IMR-90 (cell line): ENCODE data around the gene INPP1. TPM values are rescaled to one million over a fixed set of nuclear protein-coding genes. Genes with fewer than 3 reads are reported as not detected.

Experiments
- ATAC-seq: fragments of 200-7000 bp; cut with Tn5 transposase; 2 replicates; pipeline ENCODE4 v1.9.1; 2020; ENCODE audit warnings: low read depth, mild to moderate bottlenecking, moderate library complexity
- BruUV-seq: library from RNA; stranded (reverse); fragments of 400-500 nt; replicated peaks from 2 replicates; lab custom pipeline; 2021; lab: Mats Ljungman, UMichigan
- CTCF ChIA-PET: fragments of 300-600 bp; formaldehyde crosslinking; extraction: SDS; loops from one replicate; lab custom pipeline; 2021; ENCODE audit warnings: antibody characterized with exemption; lab: Yijun Ruan, JAX
- POLR2A ChIA-PET: fragments of 300-600 bp; sonication (Branson Sonifier 250); formaldehyde crosslinking; loops from one replicate; lab custom pipeline; 2022; ENCODE audit warnings: antibody characterized with exemption; ENCODE audit not compliant: unreplicated experiment; lab: Charles Lee
- DNase-seq: peaks from one replicate; pipeline ENCODE4 v3.0.0; 2013
- H2AFZ ChIP-seq: replicated peaks from 2 replicates; pipeline ENCODE3; 2013; ENCODE audit warnings: low read length, mild to moderate bottlenecking; ENCODE audit not compliant: poor library complexity
- H2AK5ac ChIP-seq: 2 replicates; pipeline ENCODE4 v1.6.1; 2013; ENCODE audit warnings: low read depth, low read length, inconsistent platforms
- H2AK9ac ChIP-seq: replicated peaks from 2 replicates; pipeline ENCODE3; 2013; ENCODE audit warnings: mild to moderate bottlenecking, low read depth, low read length, moderate library complexity; ENCODE audit not compliant: poor library complexity
- H2BK120ac ChIP-seq: 2 replicates; pipeline ENCODE4 v1.6.1; 2013; ENCODE audit warnings: low read depth, low read length, inconsistent platforms
- H2BK15ac ChIP-seq: 3 replicates; pipeline ENCODE4 v1.6.1; 2013; ENCODE audit warnings: low read depth, low read length, inconsistent platforms
- H2BK20ac ChIP-seq: 2 replicates; pipeline ENCODE4 v1.6.1; 2013; ENCODE audit warnings: low read depth, mild to moderate bottlenecking, inconsistent platforms, low read length, moderate library complexity
- H2BK5ac ChIP-seq: 2 replicates; pipeline ENCODE4 v1.6.1; 2013; ENCODE audit warnings: mild to moderate bottlenecking, low read depth, low read length, inconsistent platforms; ENCODE audit not compliant: poor library complexity, severe bottlenecking
- H3K14ac ChIP-seq: replicated peaks from 2 replicates; pipeline ENCODE4 v1.6.1; 2013; ENCODE audit warnings: low read depth, low read length, inconsistent platforms
- H3K18ac ChIP-seq: 2 replicates; pipeline ENCODE4 v1.6.1; 2013; ENCODE audit warnings: low read depth, low read length, control low read depth
- H3K23ac ChIP-seq: 2 replicates; pipeline ENCODE4 v1.6.1; 2013; ENCODE audit warnings: low read depth, low read length, inconsistent platforms
- H3K27ac ChIP-seq: 2 replicates; pipeline ENCODE4 v1.5.1; 2013; ENCODE audit warnings: mild to moderate bottlenecking, control low read depth, low read length; ENCODE audit not compliant: insufficient read depth
- H3K27me3 ChIP-seq: 2 replicates; pipeline ENCODE4 v1.6.1; 2013; ENCODE audit warnings: low read length; ENCODE audit not compliant: control insufficient read depth, insufficient read depth
- H3K36me3 ChIP-seq: 2 replicates; pipeline ENCODE4 v1.6.1; 2013; ENCODE audit warnings: low read length, mixed read lengths; ENCODE audit not compliant: control insufficient read depth, insufficient read depth
- H3K4ac ChIP-seq: 2 replicates; pipeline ENCODE4 v1.6.1; 2013; ENCODE audit warnings: low read depth, low read length, inconsistent platforms
- H3K4me1 ChIP-seq: 2 replicates; pipeline ENCODE4 v1.6.1; 2013; ENCODE audit warnings: low read length, mixed read lengths; ENCODE audit not compliant: control insufficient read depth, insufficient read depth
- H3K4me2 ChIP-seq: 2 replicates; pipeline ENCODE4 v1.6.1; 2013; ENCODE audit warnings: low read depth, mild to moderate bottlenecking, control low read depth, low read length, moderate library complexity
- H3K4me3 ChIP-seq: 2 replicates; pipeline ENCODE4 v1.5.1; 2013; ENCODE audit warnings: low read depth, mild to moderate bottlenecking, control low read depth, low read length, moderate library complexity; ENCODE audit not compliant: insufficient read depth
- H3K56ac ChIP-seq: 2 replicates; pipeline ENCODE4 v1.6.1; 2013; ENCODE audit warnings: low read length, inconsistent platforms; ENCODE audit not compliant: insufficient read depth; ENCODE audit errors: extremely low read depth
- H3K79me1 ChIP-seq, 2 experiments: 2 replicates each; pipeline ENCODE4 v1.6.1; 2013; ENCODE audit warnings: low read length in 2 of 2, inconsistent platforms in 1 of 2, low read depth in 1 of 2
- H3K9ac ChIP-seq: 2 replicates; pipeline ENCODE4 v1.6.1; 2013; ENCODE audit warnings: low read depth, low read length, control low read depth
- H3K9me1 ChIP-seq: 2 replicates; pipeline ENCODE4 v1.6.1; 2013; ENCODE audit warnings: low read length, inconsistent platforms; ENCODE audit not compliant: insufficient read depth
- H3K9me3 ChIP-seq: 2 replicates; pipeline ENCODE4 v1.6.1; 2013; ENCODE audit warnings: low read length; ENCODE audit not compliant: control insufficient read depth, insufficient read depth
- H4K20me1 ChIP-seq: 2 replicates; pipeline ENCODE4 v1.6.1; 2013; ENCODE audit warnings: low read length, inconsistent platforms; ENCODE audit not compliant: insufficient read depth
- H4K5ac ChIP-seq: 2 replicates; pipeline ENCODE4 v1.6.1; 2013; ENCODE audit warnings: mild to moderate bottlenecking, low read depth, low read length, control low read depth
- H4K8ac ChIP-seq, 2 experiments: 2 replicates each; pipeline ENCODE4 v1.6.1; 2013; ENCODE audit warnings: low read depth in 2 of 2, low read length in 2 of 2, control low read depth in 1 of 2, inconsistent platforms in 1 of 2
- H4K91ac ChIP-seq: 2 replicates; pipeline ENCODE4 v1.6.1; 2013; ENCODE audit warnings: low read depth, low read length, inconsistent platforms; ENCODE audit not compliant: insufficient read depth
- BHLHE40 ChIP-seq: fragments of 150-350 bp; IDR thresholded peaks from 2 replicates; pipeline ENCODE4 v1.6.1; 2016; ENCODE audit warnings: mild to moderate bottlenecking, low read depth, low read length
- CEBPB ChIP-seq: IDR thresholded peaks from 2 replicates; pipeline ENCODE4 v1.6.1; 2012; ENCODE audit warnings: low read depth, low read length, improper control_type of control experiment
- CTCF ChIP-seq: conservative IDR thresholded peaks from 2 replicates; pipeline ENCODE4 v1.5.1; 2012; ENCODE audit warnings: mild to moderate bottlenecking, low read depth, low read length, improper control_type of control experiment
- MAFK ChIP-seq: IDR thresholded peaks from 2 replicates; pipeline ENCODE4 v1.6.1; 2012; ENCODE audit warnings: low read depth, low read length, improper control_type of control experiment
- MAZ ChIP-seq: IDR thresholded peaks from 2 replicates; pipeline ENCODE4 v1.6.1; 2012; ENCODE audit warnings: low read depth, mild to moderate bottlenecking, low read length, improper control_type of control experiment, moderate library complexity, borderline replicate concordance
- MXI1 ChIP-seq: IDR thresholded peaks from 2 replicates; pipeline ENCODE4 v1.6.1; 2012; ENCODE audit warnings: low read depth, mild to moderate bottlenecking, low read length, moderate library complexity, borderline replicate concordance
- POLR2A ChIP-seq: IDR thresholded peaks from 2 replicates; pipeline ENCODE4 v1.6.1; 2012; ENCODE audit warnings: mild to moderate bottlenecking, low read depth, low read length
- RAD21 ChIP-seq: IDR thresholded peaks from 2 replicates; pipeline ENCODE4 v1.6.1; 2012; ENCODE audit warnings: low read length, improper control_type of control experiment
- RCOR1 ChIP-seq: IDR thresholded peaks from 2 replicates; pipeline ENCODE4 v1.6.1; 2012; ENCODE audit warnings: mild to moderate bottlenecking, low read length, improper control_type of control experiment; ENCODE audit not compliant: insufficient replicate concordance
- RFX5 ChIP-seq: IDR thresholded peaks from 2 replicates; pipeline ENCODE4 v1.8.0; 2012; ENCODE audit warnings: low read depth, mild to moderate bottlenecking, low read length, moderate library complexity
- SMC3 ChIP-seq: fragments of 150-350 bp; IDR thresholded peaks from 2 replicates; pipeline ENCODE4 v1.6.1; 2016; ENCODE audit warnings: low read depth, mild to moderate bottlenecking, antibody characterized with exemption, low read length, moderate library complexity
- USF2 ChIP-seq: fragments of 150-350 bp; IDR thresholded peaks from 2 replicates; pipeline ENCODE4 v1.6.1; 2017; ENCODE audit warnings: mild to moderate bottlenecking, antibody characterized with exemption, low read length, low read depth
- WGBS, 2 experiments: methylation state at CpG; one replicate each; pipeline versions ENCODE4 v1.1.5 to v1.1.7; 2013; ENCODE audit warnings: missing lambda C conversion rate in 2 of 2; ENCODE audit not compliant: insufficient read length in 1 of 2; ENCODE audit errors: extremely low coverage in 2 of 2; 5-methylcytosine and 5-hydroxymethylcytosine counted together
- dilution Hi-C: fragments of 300-500 bp; cut with HindIII; formaldehyde crosslinking; loops from one replicate; pipeline ENCODE4 v1.14.3; 2018; ENCODE audit warnings: low sequenced_read_pairs; ENCODE audit not compliant: unreplicated experiment
- in situ Hi-C: fragments of 300-500 bp; cut with MboI; formaldehyde crosslinking; loops from 3 replicates; pipeline ENCODE4 v1.14.3; 2019; ENCODE audit warnings: low sequenced_read_pairs, inconsistent platforms, mixed read lengths
- intact Hi-C: fragments of 100-400 bp; cut with micrococcal nuclease; formaldehyde crosslinking; loops from 2 replicates; pipeline ENCODE4 v1.10.0; 2022
- polyA plus RNA-seq, 3 experiments: library from polyadenylated mRNA; depleted of rRNA; stranded (reverse); fragments of >200 nt; gene quantifications; 2 replicates each; pipeline ENCODE4 v1.2.3, GENCODE V29; 2012; ENCODE audit warnings: low replicate concordance in 1 of 3
- total RNA-seq: library from RNA; depleted of rRNA; stranded (reverse); fragments of >200 nt; gene quantifications from 2 replicates; pipeline ENCODE4 v1.2.3, GENCODE V29; 2012
- TF ChIP-seq, protein P1 (sequence below): fragments of 150-350 bp; IDR thresholded peaks from 2 replicates; pipeline ENCODE4 v1.6.1; 2016; ENCODE audit warnings: low read depth, mild to moderate bottlenecking, low read length, moderate library complexity, borderline replicate concordance

The INPP1 gene
- total and polyA plus RNA-seq, 2 of the 4 experiments (the other 2 are of a cell fraction), result 4.1 to 10.1 TPM

DNA sequence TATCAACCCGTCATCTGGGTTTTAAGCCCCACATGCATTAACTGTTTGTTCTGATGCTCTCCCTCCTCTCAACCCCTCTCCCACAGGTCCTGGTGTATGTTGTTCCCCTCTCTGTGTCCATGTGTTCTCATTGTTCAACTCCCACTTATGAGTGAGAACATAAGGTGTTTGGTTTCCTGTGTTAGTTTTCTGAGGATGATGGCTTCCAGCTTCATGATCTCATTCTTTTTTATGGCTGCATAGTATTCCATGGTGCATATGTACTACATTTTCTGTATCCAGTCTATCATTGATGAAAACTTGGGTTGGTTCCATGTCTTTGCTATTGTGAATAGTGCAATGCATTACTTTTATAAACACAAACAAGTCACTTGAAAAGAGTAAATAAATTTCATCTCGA, 7.0 kb upstream of the INPP1 start:
- Histone ChIP-seq H3K56ac (no peak overlapping the region), H3K79me1 (no peaks in the 10 kb centered on the region), H2BK15ac (no peak overlapping the region), H3K9ac (no peak overlapping the region), H3K4me1 (no peaks in the 10 kb centered on the region), H2BK120ac (no peak overlapping the region), H3K18ac (no peak overlapping the region), H3K9me3 (no peaks in the 10 kb centered on the region), H2AK5ac (no peak overlapping the region), H3K4ac (no peak overlapping the region), H2AFZ (no peak overlapping the region), H3K27ac (no peak overlapping the region), H3K9me1 (no peaks in the 10 kb centered on the region), H3K14ac (no peak overlapping the region), H3K36me3 (no peaks in the 10 kb centered on the region), H2AK9ac (no peak overlapping the region), H4K8ac (no peak overlapping the region), H2BK5ac (no peak overlapping the region), H4K20me1 (no peaks in the 10 kb centered on the region), H4K91ac (no peak overlapping the region), H2BK20ac (no peak overlapping the region), H3K23ac (no peak overlapping the region), H3K4me2 (no peak overlapping the region), H4K5ac (no peak overlapping the region), H3K27me3 (no peaks in the 10 kb centered on the region), H3K4me3 (no peak overlapping the region)
- DNase-seq (no peak), ATAC-seq (no peak)
- intact Hi-C loops, result no loop called here
- dilution Hi-C loops, result no loop called here
- no TSS peak for BruUV-seq
- WGBS, 2 experiments, result no CpG with 5 or more reads among the region's 2 CpGs
- ChIA-PET POLR2A (no interaction called here), CTCF (interaction anchor here (0.8 to 1.0 kb wide), 2 partner anchors 8 to 17 kb away, joined by 3 read pairs; partner anchors contain the start of gene HIBCH)
- no peak for TF ChIP-seq CTCF
- TF ChIP-seq MXI1, result no peak
- TF ChIP-seq USF2, result no peak
- no peak for TF ChIP-seq RCOR1
- TF ChIP-seq RFX5, result no peak
- no peak for TF ChIP-seq MAZ
- TF ChIP-seq BHLHE40, result no peak
- TF ChIP-seq POLR2A, result no peak
- TF ChIP-seq RAD21, result no peak
- no peak for TF ChIP-seq CEBPB
- TF ChIP-seq, protein P1, sequence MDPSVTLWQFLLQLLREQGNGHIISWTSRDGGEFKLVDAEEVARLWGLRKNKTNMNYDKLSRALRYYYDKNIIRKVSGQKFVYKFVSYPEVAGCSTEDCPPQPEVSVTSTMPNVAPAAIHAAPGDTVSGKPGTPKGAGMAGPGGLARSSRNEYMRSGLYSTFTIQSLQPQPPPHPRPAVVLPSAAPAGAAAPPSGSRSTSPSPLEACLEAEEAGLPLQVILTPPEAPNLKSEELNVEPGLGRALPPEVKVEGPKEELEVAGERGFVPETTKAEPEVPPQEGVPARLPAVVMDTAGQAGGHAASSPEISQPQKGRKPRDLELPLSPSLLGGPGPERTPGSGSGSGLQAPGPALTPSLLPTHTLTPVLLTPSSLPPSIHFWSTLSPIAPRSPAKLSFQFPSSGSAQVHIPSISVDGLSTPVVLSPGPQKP, result no peak
- TF ChIP-seq SMC3, result no peak
- TF ChIP-seq MAFK, result no peak
- in situ Hi-C loops, result no loop called here
